Stimulated activated naive CD8-positive, alpha-beta T cell treated with anti-CD3 and anti-CD28 coated beads, Interleukin-15, Interleukin-2, amounts not matched to agents 100 ng/mL and 50 ng/mL, for 24 hours (primary cell): ENCODE measurements around the gene MAGEA6.
"Not testable (repeated sequence)": the region's sequence is repeated elsewhere in the genome, so short reads cannot be mapped to it uniquely, and the experiment has no call there.

Experiments used
- H3K27ac Mint-ChIP-seq: one replicate; pipeline ENCODE4 v1.8.0; 2021; ENCODE audit warnings: mild to moderate bottlenecking, mixed read lengths
- H3K27me3 Mint-ChIP-seq: one replicate; pipeline ENCODE4 v1.8.0; 2021; ENCODE audit warnings: mixed read lengths
- H3K36me3 Mint-ChIP-seq: one replicate; pipeline ENCODE4 v1.8.0; 2021; ENCODE audit warnings: low read depth, mixed read lengths
- H3K4me1 Mint-ChIP-seq: one replicate; pipeline ENCODE4 v1.8.0; 2021; ENCODE audit warnings: low read depth, mixed read lengths
- H3K4me3 Mint-ChIP-seq: one replicate; pipeline ENCODE4 v1.8.0; 2021; ENCODE audit warnings: mild to moderate bottlenecking, mixed read lengths
- H3K9me3 Mint-ChIP-seq: one replicate; pipeline ENCODE4 v1.8.0; 2021; ENCODE audit warnings: mixed read lengths

The MAGEA6 gene

DNA sequence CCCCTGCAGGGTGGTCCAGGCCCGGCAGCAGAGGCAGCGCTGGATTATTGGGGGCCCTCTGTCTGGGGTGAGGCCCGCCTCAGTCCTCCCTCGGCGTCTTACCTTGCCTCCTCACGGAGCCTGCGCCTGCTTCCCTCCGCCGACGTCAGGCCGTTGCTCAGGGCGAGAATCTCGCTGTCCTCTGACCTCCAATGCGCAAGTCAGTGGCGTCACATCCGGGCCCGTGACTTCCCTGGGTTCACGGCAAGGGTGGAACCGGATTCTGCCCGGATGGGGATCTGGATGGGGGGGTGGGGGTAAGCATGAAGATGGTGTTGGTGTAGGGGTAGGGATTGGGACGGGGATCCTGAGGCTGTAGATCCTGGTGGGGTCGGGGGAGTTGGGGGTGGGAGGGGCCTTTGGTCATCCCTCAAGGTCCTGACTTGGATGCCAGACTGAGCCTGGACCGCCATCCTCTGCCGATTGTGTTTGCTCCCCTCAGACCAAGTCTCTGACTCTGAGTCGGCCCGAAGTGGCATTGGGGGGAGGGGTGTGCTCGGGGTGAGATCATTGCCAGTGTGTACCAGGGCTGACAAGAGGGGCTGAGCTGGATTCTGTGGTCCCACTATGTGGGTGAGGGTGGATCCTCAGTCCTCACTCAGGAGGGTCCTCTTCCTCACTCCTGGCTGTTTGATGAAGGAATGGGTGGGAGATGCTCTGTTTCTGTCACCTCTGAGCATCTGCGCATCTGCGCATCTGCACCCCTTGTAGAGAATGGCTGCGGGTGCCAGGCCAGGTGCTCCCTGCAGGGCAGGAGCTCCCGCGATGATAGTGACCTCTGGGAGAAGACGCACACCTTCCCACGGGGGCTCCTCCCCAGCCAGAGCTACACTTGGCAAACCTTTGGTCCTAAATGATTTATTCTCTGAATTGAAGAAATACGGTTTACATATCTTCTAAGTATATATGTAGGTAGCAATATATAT lies 15.5 kb downstream of the MAGEA6 start, which contains the start of gene MAGEA2:
Gene MAGEA2 (minus strand): TSS at position 157 of the 965 bp plus-strand sequence. CDS start 2,479 bp downstream, outside the sequence.
- H3K36me3 Mint-ChIP-seq, H3K27me3 Mint-ChIP-seq, H3K27ac Mint-ChIP-seq, H3K4me3 Mint-ChIP-seq, H3K4me1 Mint-ChIP-seq, H3K9me3 Mint-ChIP-seq: not testable (repeated sequence)

DNA sequence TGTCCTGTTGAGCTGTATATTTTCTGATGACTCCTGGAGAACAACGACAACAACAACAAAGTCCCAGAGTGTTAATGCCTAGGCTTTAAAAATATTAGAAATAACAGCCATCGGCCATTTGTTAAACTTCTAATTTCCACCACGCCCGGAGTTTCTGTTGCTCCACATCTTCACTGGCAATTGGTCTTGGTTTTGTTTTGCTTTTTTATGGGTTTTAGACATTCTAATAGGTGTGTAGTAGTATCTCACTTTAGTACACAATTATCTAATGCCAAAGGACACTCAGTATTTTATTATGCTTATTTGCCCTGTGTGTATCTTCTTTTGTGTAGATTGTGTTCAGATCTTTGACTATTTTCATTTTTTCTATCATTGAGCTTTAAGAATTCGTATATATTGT lies 30.9 kb downstream of the MAGEA6 start:
- Mint-ChIP-seq H3K4me1 (no peaks in the 10 kb centered on the region), H3K9me3 (no peaks in the 10 kb centered on the region), H3K36me3 (no peaks in the 10 kb centered on the region), H3K4me3 (no peak overlapping the region), H3K27ac (no peak overlapping the region), H3K27me3 (no peaks in the 10 kb centered on the region)

DNA sequence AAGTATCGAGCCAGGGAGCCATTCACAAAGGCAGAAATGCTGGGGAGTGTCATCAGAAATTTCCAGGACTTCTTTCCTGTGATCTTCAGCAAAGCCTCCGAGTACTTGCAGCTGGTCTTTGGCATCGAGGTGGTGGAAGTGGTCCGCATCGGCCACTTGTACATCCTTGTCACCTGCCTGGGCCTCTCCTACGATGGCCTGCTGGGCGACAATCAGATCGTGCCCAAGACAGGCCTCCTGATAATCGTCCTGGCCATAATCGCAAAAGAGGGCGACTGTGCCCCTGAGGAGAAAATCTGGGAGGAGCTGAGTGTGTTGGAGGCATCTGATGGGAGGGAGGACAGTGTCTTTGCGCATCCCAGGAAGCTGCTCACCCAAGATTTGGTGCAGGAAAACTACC lies 33.0 kb downstream of the MAGEA6 start:
- not testable (repeated sequence) for H3K4me1 Mint-ChIP-seq, H3K36me3 Mint-ChIP-seq, H3K9me3 Mint-ChIP-seq, H3K4me3 Mint-ChIP-seq, H3K27me3 Mint-ChIP-seq, H3K27ac Mint-ChIP-seq

DNA sequence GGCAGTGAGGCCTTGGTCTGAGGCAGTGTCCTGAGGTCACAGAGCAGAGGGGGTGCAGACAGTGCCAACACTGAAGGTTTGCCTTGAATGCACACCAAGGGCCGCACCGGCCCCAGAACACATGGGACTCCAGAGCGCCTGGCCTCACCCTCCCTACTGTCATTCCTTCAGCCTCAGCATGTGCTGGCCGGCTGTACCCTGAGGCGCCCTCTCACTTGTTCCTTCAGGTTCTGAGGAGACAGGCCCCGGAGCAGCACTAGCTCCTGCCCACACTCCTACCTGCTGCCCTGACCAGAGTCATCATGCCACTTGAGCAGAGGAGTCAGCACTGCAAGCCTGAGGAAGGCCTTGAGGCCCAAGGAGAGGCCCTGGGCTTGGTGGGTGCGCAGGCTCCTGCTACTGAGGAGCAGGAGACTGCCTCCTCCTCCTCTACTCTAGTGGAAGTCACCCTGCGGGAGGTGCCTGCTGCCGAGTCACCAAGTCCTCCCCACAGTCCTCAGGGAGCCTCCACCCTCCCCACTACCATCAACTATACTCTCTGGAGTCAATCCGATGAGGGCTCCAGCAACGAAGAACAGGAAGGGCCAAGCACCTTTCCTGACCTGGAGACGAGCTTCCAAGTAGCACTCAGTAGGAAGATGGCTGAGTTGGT lies 33.5 kb downstream of the MAGEA6 start:
- Mint-ChIP-seq H3K36me3 (no peaks in the 10 kb centered on the region), H3K4me1 (no peaks in the 10 kb centered on the region), H3K27ac (no peak overlapping the region), H3K27me3 (no peaks in the 10 kb centered on the region), H3K4me3 (no peak overlapping the region), H3K9me3 (no peaks in the 10 kb centered on the region)

DNA sequence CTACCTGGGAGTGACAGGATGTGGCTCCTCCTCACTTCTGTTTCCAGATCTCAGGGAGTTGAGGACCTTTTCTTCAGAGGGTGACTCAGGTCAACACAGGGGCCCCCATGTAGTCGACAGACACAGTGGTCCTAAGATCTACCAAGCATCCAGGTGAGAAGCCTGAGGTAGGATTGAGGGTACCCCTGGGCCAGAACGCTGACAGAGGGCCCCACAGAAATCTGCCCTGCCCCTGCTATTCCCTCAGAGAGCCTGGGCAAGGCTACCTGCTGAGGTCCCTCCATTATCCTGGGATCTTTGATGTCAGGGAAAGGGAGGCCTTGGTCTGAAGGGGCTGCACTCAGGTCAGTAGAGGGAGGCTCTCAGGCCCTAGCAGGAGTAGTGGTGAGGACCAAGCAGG lies 34.4 kb downstream of the MAGEA6 start:
- no peak overlapping the region for H3K27ac Mint-ChIP-seq

DNA sequence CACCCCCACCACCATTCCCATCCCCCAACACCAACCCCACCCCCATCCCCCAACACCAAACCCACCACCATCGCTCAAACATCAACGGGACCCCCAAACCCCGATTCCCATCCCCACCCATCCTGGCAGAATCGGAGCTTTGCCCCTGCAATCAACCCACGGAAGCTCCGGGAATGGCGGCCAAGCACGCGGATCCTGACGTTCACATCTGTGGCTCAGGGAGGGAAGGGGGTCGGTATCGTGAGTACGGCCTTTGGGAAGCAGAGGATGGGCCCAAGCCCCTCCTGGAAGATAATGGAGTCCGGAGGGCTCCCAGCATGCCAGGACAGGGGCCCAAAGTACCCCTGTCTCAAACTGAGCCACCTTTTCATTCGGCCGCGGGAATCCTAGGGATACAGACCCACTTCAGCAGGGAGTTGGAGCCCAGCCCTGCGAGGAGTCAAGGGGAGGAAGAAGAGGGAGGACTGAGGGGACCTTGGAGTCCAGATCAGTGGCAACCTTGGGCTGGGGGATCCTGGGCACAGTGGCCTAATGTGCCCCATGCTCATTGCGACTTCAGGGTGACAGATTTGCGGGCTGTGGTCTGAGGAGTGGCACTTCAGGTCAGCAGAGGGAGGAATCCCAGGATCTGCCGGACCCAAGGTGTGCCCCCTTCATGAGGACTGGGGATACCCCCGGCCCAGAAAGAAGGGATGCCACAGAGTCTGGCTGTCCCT lies 35.2 kb downstream of the MAGEA6 start:
- not testable (repeated sequence) for H3K9me3 Mint-ChIP-seq, H3K36me3 Mint-ChIP-seq, H3K27me3 Mint-ChIP-seq, H3K4me3 Mint-ChIP-seq, H3K27ac Mint-ChIP-seq, H3K4me1 Mint-ChIP-seq

More for the DNA sequence above, 34.4 kb downstream of the MAGEA6 start:
- no peak overlapping the region for H3K4me3 Mint-ChIP-seq
- H3K4me1 Mint-ChIP-seq: no peaks in the 10 kb centered on the region
- no peaks in the 10 kb centered on the region for H3K36me3 Mint-ChIP-seq
- H3K9me3 Mint-ChIP-seq: no peaks in the 10 kb centered on the region
- no peaks in the 10 kb centered on the region for H3K27me3 Mint-ChIP-seq

DNA sequence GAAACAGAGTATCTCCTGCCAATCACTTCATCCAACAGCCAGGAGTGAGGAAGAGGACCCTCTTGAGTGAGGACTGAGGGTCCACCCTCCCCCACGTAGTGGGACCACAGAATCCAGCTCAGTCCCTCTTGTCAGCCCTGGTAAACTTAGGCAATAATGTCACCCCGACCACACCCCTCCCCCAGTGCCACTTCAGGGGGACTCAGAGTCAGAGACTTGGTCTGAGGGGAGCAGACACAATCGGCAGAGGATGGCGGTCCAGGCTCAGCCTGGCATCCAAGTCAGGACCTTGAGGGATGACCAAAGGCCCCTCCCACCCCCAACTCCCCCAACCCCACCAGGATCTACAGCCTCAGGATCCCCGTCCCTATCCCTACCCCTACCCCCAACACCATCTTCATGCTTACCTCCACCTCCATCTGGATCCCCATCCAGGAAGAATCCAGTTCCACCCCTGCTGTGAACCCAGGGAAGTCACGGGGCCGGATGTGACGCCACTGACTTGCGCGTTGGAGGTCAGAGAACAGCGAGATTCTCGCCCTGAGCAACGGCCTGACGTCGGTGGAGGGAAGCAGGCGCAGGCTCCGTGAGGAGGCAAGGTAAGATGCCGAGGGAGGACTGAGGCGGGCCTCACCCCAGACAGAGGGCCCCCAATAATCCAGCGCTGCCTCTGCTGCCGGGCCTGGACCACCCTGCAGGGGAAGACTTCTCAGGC lies 36.1 kb downstream of the MAGEA6 start, which contains the start of the genes CSAG1 and MAGEA12:
Gene CSAG1 (minus strand): TSS at position 461 of the 715 bp plus-strand sequence. CDS start 1,261 bp downstream, outside the sequence.
Gene MAGEA12 (plus strand): TSS at position 497 of the 715 bp plus-strand sequence. CDS start 2,405 bp downstream, outside the sequence.
- Mint-ChIP-seq H3K4me3 (no peak within 1 kb of the TSS), H3K36me3 (no peaks in the 10 kb centered on the region), H3K27me3 (peaks cover 3% of the 10 kb centered on the region), H3K9me3 (no peaks in the 10 kb centered on the region), H3K4me1 (no peaks in the 10 kb centered on the region), H3K27ac (no peak within 1 kb of the TSS)

DNA sequence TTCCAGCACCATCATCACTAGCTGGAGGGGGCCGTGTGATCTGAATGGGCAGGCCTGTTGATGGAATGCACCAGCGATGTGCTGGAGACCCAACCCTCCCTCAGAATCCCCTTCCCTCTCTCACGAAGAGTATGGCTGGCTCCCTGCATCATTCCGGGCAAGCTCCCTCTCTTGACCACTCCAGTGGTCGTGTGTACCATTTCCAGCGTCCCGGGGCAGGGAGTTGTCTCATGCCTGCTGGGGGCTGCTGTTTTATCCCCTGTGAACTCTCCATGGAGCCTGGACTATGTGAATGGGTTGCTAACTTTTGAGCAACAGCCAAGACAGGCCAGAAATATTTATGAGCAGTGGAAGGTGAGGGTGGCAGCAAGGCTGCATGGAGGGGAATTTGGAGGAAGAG lies 44.1 kb downstream of the MAGEA6 start:
- H3K27me3 Mint-ChIP-seq: peaks cover 3% of the 10 kb centered on the region
- no peaks in the 10 kb centered on the region for H3K4me1 Mint-ChIP-seq
- no peaks in the 10 kb centered on the region for H3K36me3 Mint-ChIP-seq
- no peak overlapping the region for H3K4me3 Mint-ChIP-seq
- no peak overlapping the region for H3K27ac Mint-ChIP-seq
- no peaks in the 10 kb centered on the region for H3K9me3 Mint-ChIP-seq
